Adrenal gland (tissue), 5 donors: ENCODE results near the gene ESPNL.

Experiments
- POLR2A ChIP-seq, 2 donors: fragments of 450-650 bp; IDR thresholded peaks; one replicate each; pipeline ENCODE4 v1.6.1; 2017; ENCODE audit warnings: antibody characterized with exemption in 2 of 2, mild to moderate bottlenecking in 2 of 2, moderate library complexity in 1 of 2
- TF ChIP-seq, protein P1 (sequence below), 6 experiments: fragments of 450-650 bp in 4 of 6; fragments of 200-600 bp in 2 of 6; sonication (generic) in 1 of 6; IDR thresholded peaks; 1 replicate in 5 of 6; 2 replicates in 1 of 6; pipeline versions ENCODE4 v1.5.1 to v1.8.0; 2016 to 2021; ENCODE audit warnings: antibody characterized with exemption in 6 of 6, mild to moderate bottlenecking in 2 of 6, moderate library complexity in 1 of 6
- donor health status: DM: no; HTN: no; CAD: no.

DNA sequence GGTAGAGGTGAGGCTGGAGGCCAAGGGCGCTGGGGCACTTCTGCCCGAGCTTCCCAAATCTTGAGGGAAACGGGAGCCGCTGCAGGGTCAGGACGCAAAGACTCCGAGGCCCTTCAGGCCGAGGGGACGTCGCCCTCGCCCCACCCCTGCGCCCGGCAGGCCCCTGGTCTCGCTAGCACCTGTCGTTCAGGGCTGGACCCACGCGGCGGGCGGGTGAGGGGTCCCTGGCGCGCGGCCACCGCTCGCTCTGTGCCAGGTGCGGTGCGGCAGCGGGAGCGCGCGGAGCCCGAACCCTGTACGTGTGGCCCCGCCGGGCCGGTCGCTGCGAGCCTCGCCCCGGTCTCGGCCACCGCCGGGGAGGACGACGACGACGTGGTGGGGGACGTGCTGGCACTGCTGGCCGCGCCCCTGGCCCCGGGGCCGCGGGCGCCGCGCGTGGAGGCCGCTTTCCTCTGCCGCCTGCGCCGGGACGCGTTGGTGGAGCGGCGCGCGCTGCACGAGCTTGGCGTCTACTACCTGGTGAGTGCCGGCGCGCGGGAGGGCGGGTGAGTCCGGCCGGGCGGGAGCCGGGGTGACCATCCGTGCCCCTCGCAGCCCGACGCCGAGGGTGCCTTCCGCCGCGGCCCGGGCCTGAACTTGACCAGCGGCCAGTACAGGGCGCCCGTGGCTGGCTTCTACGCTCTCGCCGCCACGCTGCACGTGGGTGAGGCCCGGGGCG, 63.5 kb downstream of the ESPNL start:
- TF ChIP-seq, protein P1, sequence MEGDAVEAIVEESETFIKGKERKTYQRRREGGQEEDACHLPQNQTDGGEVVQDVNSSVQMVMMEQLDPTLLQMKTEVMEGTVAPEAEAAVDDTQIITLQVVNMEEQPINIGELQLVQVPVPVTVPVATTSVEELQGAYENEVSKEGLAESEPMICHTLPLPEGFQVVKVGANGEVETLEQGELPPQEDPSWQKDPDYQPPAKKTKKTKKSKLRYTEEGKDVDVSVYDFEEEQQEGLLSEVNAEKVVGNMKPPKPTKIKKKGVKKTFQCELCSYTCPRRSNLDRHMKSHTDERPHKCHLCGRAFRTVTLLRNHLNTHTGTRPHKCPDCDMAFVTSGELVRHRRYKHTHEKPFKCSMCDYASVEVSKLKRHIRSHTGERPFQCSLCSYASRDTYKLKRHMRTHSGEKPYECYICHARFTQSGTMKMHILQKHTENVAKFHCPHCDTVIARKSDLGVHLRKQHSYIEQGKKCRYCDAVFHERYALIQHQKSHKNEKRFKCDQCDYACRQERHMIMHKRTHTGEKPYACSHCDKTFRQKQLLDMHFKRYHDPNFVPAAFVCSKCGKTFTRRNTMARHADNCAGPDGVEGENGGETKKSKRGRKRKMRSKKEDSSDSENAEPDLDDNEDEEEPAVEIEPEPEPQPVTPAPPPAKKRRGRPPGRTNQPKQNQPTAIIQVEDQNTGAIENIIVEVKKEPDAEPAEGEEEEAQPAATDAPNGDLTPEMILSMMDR (IDR thresholded peaks at IDR 0.05), result no peak
- TF ChIP-seq POLR2A (IDR thresholded peaks at IDR 0.05), result no peak
